Dermis microvascular lymphatic vessel endothelial cell (primary cell): Measurements from ENCODE around the gene TLE3. TPM values are rescaled to one million over a fixed set of nuclear protein-coding genes. Genes with fewer than 3 reads are reported as not detected.
"Not testable (repeated sequence)": the region's sequence is repeated elsewhere in the genome, so short reads cannot be mapped to it uniquely, and the experiment has no call there.

ENCODE experiments used
- DNase-seq, 2 donors: peaks; one replicate each; pipeline versions ENCODE4 v3.0.0 to v3.0.0-alpha.2; 2010; ENCODE audit warnings: low read depth in 2 of 2
- total RNA-seq: library from RNA; depleted of rRNA; stranded (reverse); fragments of >200 nt; gene quantifications from 2 replicates; pipeline ENCODE4 v1.2.1, GENCODE V29; 2014

TLE3 gene
- total RNA-seq, 1 donor from 2014 or later: 11.4 TPM

DNA sequence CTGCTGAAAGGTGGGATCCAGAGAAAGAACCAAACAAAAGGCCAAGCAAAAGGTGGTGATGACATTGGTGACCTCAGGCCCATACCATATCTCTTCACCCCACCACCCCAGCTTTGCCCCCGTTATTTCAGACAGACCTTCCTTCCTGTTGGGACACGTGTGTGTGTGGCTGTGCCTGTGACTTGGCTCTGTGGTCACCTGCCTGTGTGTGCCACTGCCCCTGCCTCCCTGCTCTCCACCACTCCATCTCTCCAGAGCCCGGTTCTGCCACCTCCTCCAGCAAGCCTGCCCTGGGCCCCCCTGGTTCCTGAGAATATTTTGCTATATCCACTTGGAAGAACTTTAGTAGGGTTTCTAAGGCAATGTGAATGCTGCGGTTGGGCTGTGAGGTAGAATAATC lies 28.6 kb upstream of the TLE3 start:
- no peak for DNase-seq

DNA sequence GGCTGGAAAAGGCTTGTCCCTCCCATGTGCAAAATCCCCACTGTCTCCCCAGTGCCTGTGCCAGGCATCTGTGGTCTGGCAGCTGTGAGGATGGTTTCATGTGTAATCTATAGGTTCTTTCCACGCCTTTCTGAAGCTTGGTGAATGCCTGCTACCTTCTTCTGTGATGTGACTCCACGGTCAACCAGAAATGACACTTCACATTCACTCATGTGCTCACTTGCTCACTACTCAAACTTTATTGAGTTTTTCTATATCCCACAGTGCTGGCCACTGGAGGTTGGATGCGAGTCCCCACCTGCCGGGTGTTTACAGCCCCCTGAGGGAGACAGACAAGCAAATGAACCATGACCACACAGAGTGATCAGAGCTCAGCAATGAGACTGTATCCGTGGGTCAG lies 27.9 kb upstream of the TLE3 start:
- no peak for DNase-seq

DNA sequence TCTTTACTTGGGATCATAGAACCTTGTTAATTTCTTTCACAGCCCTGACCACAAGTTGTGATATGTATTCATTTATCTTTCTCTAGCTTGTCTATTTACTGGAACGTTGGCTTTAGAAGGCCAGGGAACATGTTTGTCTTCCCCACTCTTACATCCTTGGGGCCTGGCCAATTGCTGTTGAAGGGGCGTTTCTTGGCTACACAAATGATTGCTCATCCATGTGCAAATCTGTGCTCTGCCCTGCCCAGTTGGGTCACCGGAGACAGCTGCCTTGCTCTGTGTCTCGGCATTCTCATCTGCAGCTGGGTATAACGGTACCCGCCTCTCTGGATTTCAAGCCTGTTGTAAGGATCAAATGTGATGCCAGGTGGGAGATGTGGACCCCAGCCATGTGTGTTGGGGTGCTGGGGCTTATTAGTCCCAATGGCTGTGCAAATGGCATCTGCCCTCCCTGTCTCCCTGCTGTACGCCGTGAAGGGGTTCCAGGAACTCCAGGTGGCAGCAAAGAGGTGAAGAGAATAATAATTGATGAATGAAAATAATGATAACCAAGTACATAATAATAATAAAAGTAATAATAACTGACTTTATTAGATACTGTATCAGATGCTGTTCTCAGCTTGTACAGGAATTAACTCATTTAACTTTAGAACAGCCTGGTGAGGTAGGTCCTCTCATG lies 24.0 kb upstream of the TLE3 start:
- peak in 1 of 2 donors; percentile 60 for DNase-seq

DNA sequence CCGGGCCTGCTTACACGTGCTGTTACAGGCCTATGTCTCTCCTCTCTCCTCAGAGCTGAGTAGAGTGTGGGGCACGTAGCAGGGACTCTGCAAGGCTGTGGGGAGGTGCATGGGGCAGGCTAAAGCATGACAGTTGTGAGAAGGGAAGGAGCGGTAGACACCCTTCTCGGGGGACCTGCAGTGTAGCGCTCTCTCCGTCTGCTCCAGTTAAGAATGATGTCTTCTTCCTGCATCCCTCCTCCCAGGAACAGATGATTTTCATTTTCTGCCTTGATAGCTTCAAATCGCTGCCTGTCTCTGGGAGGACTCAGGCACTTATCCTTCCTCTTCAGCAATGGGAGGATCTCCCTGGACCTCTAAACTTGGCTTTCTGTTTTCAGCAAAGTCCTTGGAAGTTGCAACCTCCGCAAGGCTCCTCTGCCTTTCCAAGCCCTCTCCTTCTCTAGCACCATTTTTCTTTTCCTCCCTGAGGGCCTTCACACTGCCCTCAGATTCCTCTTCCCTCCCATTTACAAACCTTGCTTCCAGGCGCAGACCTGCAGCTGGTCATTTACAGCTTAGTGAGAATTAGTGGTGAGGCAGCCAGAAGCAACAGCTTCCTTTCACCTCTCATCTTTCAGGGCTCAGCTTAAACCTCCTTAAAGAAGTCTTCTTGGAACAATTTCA lies 23.4 kb upstream of the TLE3 start:
- no peak for DNase-seq

DNA sequence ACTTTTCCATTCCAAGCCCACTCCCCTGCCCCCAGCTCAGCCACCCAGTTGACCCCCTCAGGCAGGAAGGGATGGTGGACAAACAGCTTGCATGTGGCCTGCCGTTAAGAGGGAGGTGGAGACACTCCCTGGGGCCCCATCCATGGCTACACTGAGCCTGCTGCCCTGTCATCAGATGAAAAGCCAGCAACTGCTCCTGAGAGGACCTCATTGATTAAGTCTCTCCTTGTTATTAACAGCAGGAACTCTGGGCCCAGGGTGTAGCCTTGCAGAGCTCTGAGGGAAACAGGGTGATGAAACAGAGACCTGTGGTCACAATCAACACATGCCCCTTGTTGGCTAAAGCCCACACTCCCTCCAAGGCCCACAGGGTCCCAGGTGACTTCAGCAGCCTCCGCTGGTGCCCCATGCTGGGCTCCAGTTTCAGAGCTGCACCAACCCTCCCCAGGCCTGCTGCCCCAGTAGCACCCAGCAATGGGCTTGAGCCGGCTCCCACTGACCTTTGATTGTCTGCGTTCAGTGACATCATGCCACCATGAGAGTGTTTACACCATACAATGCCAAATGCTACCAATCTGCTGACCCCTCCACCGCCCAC lies 22.3 kb upstream of the TLE3 start:
- DNase-seq: no peak

DNA sequence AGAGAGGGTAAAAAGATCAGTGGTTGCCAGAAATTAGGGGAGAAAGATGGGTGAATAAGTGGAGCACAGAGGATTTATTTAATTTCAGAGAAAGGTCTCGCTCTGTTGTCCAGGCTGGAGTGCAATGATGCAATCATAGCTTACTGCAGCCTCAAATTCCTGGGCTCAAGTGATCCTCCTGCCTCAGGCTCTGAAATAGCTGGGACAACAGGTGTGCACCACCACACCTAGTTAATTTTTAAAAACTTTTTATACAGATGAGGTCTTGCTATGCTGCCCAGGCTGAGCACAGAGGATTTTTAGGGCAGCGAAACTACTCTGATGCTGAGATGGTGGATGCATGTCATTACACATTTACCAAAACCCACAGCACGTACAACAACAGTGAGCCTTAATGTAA lies 20.9 kb upstream of the TLE3 start:
- DNase-seq: no peak

DNA sequence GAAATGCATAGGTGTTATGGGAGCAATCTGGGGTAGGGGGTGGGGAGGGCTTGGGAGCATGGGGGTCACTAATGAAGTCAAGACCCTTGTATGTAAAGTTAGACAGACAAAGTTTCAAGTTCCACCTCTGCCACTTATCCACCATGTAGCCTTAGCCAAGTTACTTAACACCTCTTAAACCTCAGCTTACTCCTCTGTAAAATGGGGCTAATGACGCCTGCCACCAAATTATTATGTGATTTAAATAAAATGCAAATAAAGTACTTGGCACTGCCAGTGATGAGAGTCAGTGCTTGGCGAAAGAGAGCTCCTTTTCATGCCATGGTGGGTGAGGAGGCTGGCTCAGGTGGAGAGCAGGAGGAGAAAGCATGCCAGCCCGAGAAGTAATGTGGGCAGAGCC lies 18.6 kb upstream of the TLE3 start:
- DNase-seq: no peak

DNA sequence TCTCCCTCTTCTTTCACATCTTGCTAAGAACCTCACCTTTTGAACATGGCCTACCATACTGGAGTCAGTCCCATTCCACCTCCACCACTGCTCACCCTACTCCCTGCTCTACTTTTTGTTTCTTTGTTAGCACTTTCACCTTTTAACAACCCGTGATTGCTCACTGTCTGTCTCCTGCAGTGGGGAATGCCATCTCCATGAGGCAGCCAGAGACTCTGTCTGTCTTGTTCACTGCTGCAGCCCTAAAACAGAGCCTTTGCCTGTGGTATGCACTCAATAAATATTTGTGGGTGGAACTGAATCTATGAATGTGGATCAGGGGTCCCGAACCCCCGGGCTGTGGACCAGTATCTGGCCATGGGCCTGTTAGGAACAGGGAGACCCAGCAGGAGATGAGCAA lies 16.5 kb upstream of the TLE3 start:
- DNase-seq: no peak

DNA sequence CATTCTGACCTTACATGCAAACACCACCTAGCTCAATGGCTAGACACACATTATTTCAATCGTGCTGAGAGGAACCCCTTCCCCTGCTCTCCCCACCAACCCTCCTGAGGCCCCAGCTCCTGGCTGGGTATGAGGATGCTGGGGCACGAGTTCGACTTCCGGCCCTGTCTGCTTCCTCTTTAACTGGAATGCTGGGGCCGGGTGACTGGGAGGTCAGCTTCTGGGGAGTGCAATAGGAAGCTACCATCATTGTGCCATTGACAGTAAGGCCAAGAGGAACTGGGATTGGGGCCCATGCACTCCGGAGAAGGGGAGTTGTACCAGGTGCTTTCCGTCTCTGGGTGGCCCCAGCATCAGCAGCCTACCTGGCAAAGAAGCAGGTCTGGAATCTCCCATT lies 15.6 kb upstream of the TLE3 start:
- peak; percentile 80 to 99 for DNase-seq

DNA sequence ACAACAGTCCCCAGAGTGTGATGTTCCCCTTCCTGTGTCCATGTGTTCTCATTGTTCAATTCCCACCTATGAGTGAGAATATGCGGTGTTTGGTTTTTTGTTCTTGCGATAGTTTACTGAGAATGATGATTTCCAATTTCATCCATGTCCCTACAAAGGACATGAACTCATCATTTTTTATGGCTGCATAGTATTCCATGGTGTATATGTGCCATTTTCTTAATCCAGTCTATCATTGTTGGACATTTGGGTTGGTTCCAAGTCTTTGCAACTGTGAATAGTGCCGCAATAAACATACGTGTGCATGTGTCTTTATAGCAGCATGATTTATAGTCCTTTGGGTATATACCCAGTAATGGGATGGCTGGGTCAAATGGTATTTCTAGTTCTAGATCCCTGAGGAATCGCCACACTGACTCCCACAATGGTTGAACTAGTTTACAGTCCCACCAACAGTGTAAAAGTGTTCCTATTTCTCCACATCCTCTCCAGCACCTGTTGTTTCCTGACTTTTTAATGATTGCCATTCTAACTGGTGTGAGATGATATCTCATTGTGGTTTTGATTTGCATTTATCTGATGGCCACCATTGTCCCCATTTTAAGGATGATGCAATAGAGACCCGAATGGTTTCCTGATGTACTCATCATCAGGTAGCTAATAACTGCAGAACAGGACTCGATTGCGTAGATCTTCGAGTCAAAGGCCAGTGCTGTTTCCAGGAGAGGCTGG lies 15.0 kb upstream of the TLE3 start:
- DNase-seq: not testable (repeated sequence)

DNA sequence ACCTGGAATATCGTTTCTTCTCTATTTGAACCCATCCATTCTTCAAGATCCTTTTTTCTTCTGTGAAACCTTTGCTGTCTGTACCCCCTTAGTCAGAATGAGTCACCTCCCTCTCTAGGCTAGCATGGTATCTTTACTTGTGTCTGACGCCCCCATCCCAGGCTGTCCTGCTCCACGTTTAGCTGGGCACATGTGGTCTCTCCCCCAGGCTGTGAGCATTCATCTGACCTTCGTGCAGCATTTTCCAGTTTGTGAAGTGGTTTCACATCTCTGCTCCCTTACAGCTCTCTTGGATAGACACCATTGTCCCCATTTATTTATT lies 14.3 kb upstream of the TLE3 start:
- no peak for DNase-seq

DNA sequence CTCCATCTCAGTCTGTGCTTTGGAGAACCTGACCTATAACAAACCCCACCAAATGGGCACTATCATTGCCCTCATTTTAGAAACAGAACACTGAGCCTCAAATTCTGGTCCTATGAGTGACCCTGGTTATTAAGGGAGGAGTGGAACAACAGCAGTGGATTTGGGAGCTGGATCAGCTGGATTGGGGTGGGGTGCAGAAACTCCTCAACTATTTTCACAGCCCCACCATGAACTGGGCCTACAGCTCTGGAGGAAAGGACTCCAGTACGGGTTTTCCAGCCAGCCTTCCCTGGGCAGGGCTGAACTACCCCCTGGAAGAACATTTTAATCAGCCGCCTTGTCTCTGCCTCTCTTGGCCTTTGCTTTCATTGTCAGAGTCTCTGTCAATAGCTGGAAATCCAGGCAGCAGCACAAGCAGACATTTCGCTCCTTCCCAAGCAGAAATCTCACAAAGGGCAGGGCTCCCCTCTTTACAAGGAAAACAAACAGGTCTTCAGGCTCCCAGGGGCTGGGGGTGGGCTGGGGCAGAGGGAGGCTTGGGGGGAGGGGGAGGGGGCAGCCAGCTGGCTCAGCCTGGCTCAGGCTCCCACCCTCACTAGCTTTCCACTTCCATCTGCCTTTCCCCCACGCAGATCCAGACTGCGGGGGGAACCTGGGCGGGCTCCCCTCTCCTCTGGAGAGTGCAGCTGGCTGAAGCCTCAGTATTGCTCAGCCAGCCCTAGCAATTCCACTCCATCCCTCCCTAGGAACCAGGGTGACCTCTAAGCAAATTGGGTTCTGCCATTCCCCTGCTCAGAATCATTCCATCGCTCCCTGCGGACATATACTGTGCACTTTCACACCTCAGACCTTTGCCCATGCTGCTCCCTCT lies 13.7 kb upstream of the TLE3 start:
- peak; percentile 61 to 91 for DNase-seq

DNA sequence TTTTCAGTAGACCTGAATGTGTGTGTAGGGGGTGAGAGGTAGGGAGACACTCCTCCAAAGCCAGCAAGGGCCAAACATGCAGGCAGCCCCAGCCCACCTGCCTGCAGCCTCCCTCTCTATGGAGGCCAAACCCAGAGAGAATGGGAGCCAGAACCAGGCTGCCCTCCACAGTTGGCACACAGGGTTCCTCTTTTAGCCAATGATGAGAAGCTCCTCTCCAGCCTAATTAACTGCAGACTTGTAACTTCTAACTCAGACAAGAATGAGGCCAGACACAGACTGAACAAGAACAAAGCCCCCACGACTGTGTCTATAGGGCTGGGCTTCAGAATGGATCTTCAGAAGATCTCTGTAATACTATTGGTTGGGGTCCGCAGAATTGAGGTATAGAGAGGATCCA lies 12.3 kb upstream of the TLE3 start:
- no peak for DNase-seq

DNA sequence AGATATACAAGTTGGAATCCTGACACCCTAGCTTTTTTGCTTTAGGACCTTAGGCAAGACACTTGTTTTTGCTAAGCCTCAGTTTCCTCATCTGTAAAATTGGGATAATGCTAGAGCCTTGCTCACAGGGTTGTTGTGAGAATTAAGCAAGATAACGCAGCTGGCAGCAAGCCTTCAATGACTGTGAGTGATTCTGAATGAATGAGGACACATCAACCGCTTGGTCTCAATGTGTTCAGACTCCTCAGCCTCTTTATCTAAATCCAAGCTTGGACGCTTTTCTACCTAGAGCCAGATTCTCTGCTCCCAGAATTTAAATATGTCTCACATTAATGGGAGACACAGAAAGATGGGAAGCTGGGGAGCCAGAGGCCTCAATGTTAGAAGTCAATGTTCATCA lies 11.8 kb upstream of the TLE3 start:
- DNase-seq: no peak

DNA sequence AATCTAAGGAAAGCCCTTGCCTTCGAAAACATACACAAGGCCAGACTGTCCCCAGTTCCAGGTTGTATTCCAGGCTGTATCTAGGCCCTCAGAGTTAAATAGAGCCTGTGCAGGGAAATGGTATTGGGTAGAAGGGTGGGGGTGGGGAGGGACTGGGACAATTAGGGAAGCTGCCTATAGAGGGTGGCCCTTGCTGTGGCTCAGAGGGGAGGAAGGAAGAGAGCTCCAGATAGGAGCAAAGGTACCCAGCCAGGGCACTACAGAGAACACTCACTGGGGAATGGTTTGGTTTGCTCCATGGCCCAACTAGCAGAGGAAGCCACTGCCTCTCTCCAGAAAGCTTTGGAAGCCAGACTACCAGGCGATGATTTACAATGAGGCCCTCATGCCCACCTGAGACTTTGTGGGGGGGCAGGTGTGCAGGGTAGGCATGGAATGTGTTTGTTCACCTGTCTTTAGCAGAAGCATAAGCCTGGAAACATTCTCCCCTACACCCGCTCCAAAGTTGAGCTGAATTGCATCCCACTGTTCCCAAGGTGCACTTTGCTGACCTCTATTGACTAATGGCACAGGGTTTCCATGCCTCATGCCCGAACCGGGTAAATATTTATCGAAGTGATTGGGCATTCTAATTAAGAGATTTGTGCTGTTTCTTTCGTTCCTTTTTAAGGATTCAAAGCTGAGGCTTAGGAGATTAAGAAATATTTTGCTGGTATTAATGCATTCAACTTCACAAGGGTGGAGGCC lies 6.3 kb upstream of the TLE3 start:
- no peak for DNase-seq

DNA sequence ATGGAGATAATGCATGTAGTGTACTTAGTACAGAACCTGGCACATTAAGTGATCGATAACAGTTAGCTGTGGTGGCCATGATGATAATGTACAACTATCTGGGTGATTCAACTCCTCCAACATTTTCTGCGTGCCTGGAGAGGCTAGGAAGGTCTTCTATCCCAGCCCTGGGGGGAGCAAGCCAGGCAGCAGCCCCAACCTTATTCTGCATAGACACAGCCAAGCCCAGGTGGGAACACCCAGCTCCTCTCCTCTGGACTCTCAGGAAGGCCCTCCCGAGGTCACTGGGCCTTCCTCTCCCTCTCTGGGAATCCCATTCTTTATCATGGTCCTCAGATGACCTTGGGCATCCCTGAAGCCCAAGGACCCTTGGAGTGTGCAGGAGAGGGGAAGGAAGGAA lies 5.1 kb upstream of the TLE3 start:
- no peak for DNase-seq

DNA sequence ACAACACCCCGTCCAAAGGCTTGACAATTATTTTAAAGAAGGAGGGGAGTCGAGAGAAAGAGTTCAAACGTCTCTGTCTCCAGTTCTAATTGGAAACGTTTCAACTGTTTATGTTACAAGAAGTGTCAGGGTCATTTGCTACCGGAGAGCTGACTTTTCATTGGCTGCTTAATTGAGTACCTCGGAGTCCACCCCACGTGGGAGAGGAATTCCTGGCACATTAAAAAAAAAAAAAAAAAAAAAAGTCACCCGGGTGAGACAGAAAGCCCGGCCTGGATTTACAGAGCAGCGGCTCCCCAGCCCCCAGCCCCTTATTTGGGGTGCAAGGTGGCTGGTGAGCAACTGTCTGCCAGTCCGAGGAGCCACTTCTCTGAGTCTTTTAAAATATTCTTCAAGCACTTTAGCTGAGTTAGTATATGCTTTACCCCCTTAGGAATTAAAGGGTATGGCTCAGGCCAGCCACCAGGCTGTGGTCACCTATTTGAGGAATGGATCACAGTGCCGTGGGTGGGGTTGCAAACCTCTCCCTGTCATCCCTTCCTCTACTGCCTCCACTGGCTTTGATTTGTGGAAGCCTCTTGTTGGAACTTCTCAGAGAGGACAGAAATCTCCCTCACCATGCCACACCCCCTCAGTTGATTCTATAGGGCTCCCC lies 3.9 kb upstream of the TLE3 start:
- peak; percentile 86 to 97 for DNase-seq

DNA sequence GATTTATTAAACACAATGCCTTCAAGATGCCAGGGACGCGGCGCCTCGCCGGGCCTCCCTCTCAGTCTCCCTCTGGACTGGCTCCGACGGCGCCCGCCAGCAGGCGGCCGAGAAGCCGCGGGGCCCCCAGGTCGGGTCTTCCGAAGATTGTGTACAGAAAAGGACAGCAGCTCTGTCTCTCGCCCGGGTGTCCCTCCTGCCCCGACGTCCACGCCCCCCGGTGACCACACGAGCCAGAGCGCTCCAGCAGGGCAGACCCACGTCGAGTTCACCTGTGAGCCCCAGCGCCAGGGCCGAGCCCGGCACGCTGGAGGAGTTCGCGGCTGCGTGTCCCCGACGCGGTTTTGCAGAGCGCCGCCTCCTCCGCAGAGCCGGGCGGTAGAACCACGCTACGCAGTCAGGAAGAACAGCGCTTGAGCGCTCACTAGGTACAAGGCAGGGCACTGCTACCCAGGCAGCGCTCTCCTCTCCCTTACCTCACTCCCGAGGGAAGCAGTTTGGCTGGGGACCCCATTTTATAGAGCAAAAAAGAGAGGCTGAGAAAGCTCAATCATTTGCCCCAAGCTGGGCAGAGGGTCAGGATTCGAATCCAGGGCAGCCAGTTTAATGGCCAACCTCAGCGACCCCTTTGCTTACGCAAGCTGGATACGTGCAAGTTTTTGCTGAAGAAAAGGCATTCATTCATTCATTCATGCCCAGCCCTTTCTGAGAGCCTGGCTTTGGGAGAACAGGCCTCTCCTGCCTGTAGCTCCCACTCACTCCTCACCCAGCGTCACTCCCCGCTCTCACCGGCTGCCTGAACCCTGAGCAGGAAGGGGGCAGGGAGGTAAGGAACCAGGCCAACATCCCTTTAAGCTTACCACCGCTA lies 3.0 kb upstream of the TLE3 start:
- peak in 1 of 2 donors; percentile 70 for DNase-seq

DNA sequence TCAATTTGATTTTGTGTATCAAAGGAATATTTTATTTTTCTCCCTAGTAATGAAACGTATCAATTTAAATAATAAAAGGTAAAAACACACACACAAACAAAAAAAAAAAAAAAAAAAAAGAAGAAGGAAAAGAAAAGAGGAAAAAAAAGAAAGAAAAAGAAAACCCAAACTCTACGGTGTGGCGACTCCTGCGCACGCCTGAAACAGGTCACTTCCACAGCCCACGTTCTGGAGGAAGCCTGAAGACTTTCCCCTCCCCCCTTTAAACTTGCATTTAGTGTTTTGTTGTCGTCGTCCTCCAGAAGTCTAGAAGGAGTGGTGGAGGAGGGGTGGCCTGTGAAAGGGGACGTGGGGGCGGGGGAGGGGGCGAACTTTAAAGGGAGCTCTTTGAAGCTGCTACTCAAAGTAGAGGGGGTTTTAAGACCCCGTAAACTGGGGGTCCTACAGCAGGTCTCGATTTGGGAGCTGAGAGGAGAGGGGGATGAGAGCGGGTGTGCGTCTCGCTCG lies 2.3 kb upstream of the TLE3 start:
- DNase-seq: peak in 1 of 2 donors; percentile 27
